Neutrophil (primary cell): ENCODE results near the gene IREB2.

ENCODE experiments used
- H3K27ac ChIP-seq: fragments of 200-600 bp; sonication (generic); 2 replicates; pipeline ENCODE4 v1.5.1; 2016; ENCODE audit warnings: mild to moderate bottlenecking, moderate library complexity
- H3K27me3 ChIP-seq: fragments of 200-600 bp; sonication (generic); 2 replicates; pipeline ENCODE4 v1.6.0; 2016; ENCODE audit warnings: mild to moderate bottlenecking
- H3K36me3 ChIP-seq: fragments of 200-600 bp; sonication (generic); 2 replicates; pipeline ENCODE4 v1.5.1; 2017
- H3K4me1 ChIP-seq, 2 experiments: fragments of 200-600 bp in 1 of 2; sonication (generic) in 1 of 2; 1 replicate in 1 of 2; 2 replicates in 1 of 2; pipeline versions ENCODE4 v1.5.1 to v1.6.1; 2013 to 2016; ENCODE audit warnings: low read depth in 1 of 2, low read length in 1 of 2, mild to moderate bottlenecking in 1 of 2, moderate library complexity in 1 of 2; ENCODE audit not compliant: control insufficient read depth in 1 of 2, insufficient read depth in 1 of 2
- H3K4me3 ChIP-seq, 2 experiments: fragments of 200-600 bp in 1 of 2; sonication (generic) in 1 of 2; 1 replicate in 1 of 2; 2 replicates in 1 of 2; pipeline ENCODE4 v1.5.1; 2013 to 2016; ENCODE audit warnings: low read depth in 1 of 2, low read length in 1 of 2, mild to moderate bottlenecking in 1 of 2, moderate library complexity in 1 of 2
- H3K9me3 ChIP-seq: fragments of 200-600 bp; sonication (generic); 2 replicates; pipeline ENCODE4 v1.5.1; 2016
- CTCF ChIP-seq: fragments of 200-600 bp; sonication (generic); IDR thresholded peaks from 2 replicates; pipeline ENCODE4 v1.5.1; 2016; ENCODE audit warnings: antibody characterized with exemption

Gene IREB2

GRCh38 chr15:78394981-78395616, 42.9 kb upstream of the IREB2 start:
- H3K9me3 ChIP-seq = no peaks in the 10 kb centered on the region
- no peak overlapping the region for H3K4me3 ChIP-seq
- no peaks in the 10 kb centered on the region for H3K36me3 ChIP-seq
- no peak for TF ChIP-seq CTCF
- no peak overlapping the region for H3K27ac ChIP-seq
- H3K4me1 ChIP-seq = peaks cover 26 to 35% of the 10 kb centered on the region in 2 experiments
- H3K27me3 ChIP-seq = no peaks in the 10 kb centered on the region

- no peak overlapping the region for H3K4me3 ChIP-seq
- H3K27me3 ChIP-seq = no peaks in the 10 kb centered on the region
- peaks cover 19 to 28% of the 10 kb centered on the region in 2 experiments for H3K4me1 ChIP-seq
- H3K27ac ChIP-seq = no peak overlapping the region
- H3K9me3 ChIP-seq = no peaks in the 10 kb centered on the region
- no peaks in the 10 kb centered on the region for H3K36me3 ChIP-seq
- TF ChIP-seq CTCF = no peak
Measured at GRCh38 chr15:78396186-78396814, 41.7 kb upstream of the IREB2 start.

DNA sequence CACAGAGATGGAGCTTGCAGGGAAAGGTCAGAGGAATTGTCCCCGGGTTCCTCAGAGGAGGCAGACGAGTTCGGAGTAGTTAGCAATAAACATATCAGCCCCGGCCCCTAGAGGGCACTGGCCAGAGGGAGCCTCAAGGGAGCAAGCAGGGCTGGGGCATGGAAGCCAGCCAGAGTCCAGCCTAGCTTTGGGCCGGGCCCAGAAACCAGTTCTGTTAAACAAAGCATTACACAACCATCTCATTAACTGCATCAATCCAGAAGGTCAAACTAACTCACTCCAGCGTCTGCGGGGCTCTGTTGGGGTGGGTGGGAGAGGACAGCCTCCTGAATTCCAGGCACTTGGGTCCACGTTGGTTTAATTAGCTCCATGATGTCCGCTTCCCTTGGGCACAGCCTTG, 41.0 kb upstream of the IREB2 start:
- Histone ChIP-seq H3K4me3 (no peak overlapping the region), H3K4me1 (peaks cover 21 to 28% of the 10 kb centered on the region in 2 experiments), H3K27me3 (no peaks in the 10 kb centered on the region), H3K9me3 (no peaks in the 10 kb centered on the region), H3K36me3 (no peaks in the 10 kb centered on the region), H3K27ac (no peak overlapping the region)
- no peak for TF ChIP-seq CTCF

GRCh38 chr15:78397382-78397781, 40.6 kb upstream of the IREB2 start:
- no peak overlapping the region for H3K27ac ChIP-seq
- H3K4me1 ChIP-seq = peaks cover 25 to 32% of the 10 kb centered on the region in 2 experiments
- no peaks in the 10 kb centered on the region for H3K9me3 ChIP-seq
- TF ChIP-seq CTCF = no peak
- no peak overlapping the region for H3K4me3 ChIP-seq
- H3K36me3 ChIP-seq = no peaks in the 10 kb centered on the region
- H3K27me3 ChIP-seq = no peaks in the 10 kb centered on the region

DNA sequence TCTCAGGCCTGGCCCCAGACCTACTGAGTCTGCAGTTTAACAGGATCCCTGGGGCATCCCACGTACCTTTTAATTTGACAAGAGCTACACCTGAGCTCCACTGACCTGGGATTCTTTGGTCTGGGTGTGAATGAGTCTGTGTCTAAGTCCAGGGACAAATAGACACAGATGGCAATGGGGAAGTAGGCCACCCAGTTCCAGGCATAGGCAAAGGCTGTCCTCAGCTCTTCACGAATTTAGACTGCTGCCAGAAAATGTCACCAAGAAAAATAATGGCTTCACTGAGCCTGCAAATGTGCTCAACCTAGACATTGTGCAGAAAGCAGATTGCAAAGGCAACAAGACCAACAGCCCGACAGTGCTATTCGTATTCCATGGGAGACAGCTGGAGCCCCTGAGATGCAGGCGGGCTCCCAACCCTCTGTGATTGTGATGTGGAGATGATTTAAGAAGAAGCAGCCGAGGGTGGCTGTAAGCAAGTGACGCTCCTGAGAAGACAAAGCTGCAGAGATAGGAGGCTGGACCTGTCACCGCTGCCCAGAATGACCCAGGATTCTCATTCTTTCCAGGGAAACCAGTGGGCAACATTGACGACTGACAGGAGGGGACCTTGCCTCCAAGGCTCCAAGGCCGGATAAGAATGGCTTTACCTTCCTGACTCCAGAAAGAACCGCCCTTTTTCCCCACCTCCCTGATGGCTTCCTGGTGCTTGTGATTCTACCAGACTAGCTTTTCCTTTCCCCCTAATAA, 39.8 kb upstream of the IREB2 start:
- no peak for TF ChIP-seq CTCF
- Histone ChIP-seq H3K27me3 (no peaks in the 10 kb centered on the region), H3K36me3 (no peaks in the 10 kb centered on the region)

More for the DNA sequence above, 39.8 kb upstream of the IREB2 start:
- H3K27ac ChIP-seq = no peak overlapping the region
- H3K4me1 ChIP-seq = peaks cover 29 to 38% of the 10 kb centered on the region in 2 experiments
- no peak overlapping the region for H3K4me3 ChIP-seq
- no peaks in the 10 kb centered on the region for H3K9me3 ChIP-seq
